IgD-negative memory B cell (primary cell): Measurements from ENCODE around the gene C1orf226. TPM values are rescaled to one million over a fixed set of nuclear protein-coding genes. Genes with fewer than 3 reads are reported as not detected.
"Not testable (repeated sequence)": the region's sequence is repeated elsewhere in the genome, so short reads cannot be mapped to it uniquely, and the experiment has no call there.

Source experiments
- H3K27ac Mint-ChIP-seq, 3 donors: one replicate each; pipeline ENCODE4 v1.8.0; 2020 to 2022; ENCODE audit warnings: mild to moderate bottlenecking in 3 of 3, mixed read lengths in 3 of 3, moderate library complexity in 1 of 3
- H3K27me3 Mint-ChIP-seq: one replicate; pipeline ENCODE4 v1.8.0; 2021; ENCODE audit warnings: mixed read lengths
- H3K36me3 Mint-ChIP-seq: one replicate; pipeline ENCODE4 v1.8.0; 2020; ENCODE audit warnings: mild to moderate bottlenecking, mixed read lengths
- H3K4me1 Mint-ChIP-seq, 3 donors: one replicate each; pipeline ENCODE4 v1.8.0; 2020 to 2022; ENCODE audit warnings: mixed read lengths in 3 of 3, mild to moderate bottlenecking in 1 of 3
- H3K4me3 Mint-ChIP-seq, 4 donors: one replicate each; pipeline ENCODE4 v1.8.0; 2020 to 2022; ENCODE audit warnings: mild to moderate bottlenecking in 4 of 4, mixed read lengths in 4 of 4, moderate library complexity in 3 of 4
- H3K9me3 Mint-ChIP-seq, 3 donors: one replicate each; pipeline ENCODE4 v1.8.0; 2020 to 2021; ENCODE audit warnings: mixed read lengths in 3 of 3, mild to moderate bottlenecking in 1 of 3
- polyA plus RNA-seq: library from polyadenylated mRNA; unstranded; fragments of 300-500 nt; fragmentation: Illumina TruSeq; gene quantifications from one replicate; pipeline ENCODE4 v1.2.3, GENCODE V29; 2021

The C1orf226 gene
- polyA plus RNA-seq, 1 donor from 2014 or later, result not detected

DNA sequence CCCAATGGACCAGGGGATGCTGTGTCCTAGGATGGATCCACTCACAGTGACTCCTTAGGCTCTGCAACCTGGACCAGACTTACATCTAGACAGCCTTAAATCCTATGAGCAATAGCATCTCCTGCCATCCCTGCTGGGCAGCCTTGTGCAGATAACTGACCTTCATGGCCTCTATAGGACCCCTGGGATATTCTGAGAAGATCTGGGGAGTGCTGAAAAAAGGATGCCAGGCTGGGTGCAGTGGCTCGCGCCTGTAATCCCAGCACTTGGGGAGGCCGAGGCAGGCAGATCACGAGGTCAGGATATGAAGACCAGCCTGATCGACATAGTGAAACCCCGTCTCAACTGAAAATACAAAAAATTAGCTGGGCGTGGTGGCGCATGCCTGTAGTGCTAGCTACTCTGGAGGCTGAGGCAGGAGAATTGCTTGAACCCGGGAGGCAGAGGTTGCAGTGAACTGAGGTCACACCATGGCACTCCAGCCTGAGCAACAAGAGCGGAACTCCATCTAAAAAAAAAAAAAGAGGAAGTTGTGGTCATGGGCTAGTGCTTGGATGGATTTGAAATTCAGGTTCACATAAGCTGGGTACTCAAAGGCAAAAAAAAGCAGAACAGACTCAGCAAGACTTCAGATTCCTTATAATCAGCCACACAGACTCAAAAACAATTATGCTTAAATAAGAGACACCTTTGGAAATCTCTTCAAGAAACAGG is 41.3 kb downstream of the C1orf226 start:
- Mint-ChIP-seq H3K27me3 (peaks cover 6% of the 10 kb centered on the region), H3K27ac (peak overlapping the region in 1 of 3 donors; percentile 51), H3K4me1 (peaks cover 2 to 9% (median 4%) of the 10 kb centered on the region in 3 donors), H3K4me3 (no peak overlapping the region), H3K36me3 (peaks cover 2% of the 10 kb centered on the region), H3K9me3 (no peaks in the 10 kb centered on the region)

- H3K27ac Mint-ChIP-seq, result no peak overlapping the region
Measured at GRCh38 chr1:162430583-162430982, 49.1 kb downstream of the C1orf226 start.

DNA sequence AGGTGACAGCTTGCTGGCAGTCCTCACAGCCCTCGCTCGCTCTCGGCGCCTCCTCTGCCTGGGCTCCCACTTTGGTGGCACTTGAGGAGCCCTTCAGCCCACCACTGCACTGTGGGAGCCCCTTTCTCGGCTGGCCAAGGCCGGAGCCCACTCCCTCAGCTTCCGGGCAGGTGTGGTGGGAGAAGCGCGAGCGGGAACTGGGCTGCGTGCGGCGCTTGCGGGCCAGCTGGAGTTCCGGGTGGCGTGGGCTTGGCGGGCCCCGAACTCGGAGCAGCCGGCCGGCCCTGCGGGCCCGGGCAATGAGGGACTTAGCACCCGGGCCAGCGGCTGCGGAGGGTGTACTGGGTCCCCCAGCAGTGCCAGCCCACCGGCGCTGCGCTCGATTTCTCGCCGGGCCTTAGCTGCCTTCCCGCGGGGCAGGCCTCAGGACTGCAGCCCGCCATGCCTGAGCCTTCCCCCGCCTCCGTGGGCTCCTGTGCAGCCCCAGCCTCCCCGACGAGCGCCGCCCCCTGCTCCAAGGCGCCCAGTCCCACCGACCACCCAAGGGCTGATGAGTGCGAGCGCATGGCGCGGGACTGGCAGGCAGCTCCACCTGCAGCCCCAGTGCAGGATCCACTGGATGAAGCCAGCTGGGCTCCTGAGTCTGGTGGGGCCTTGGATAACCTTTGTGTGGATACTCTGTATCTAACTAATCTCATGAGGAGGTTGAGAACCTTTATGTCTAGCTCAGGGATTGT is 51.6 kb downstream of the C1orf226 start:
- H3K36me3 Mint-ChIP-seq, H3K9me3 Mint-ChIP-seq, H3K27ac Mint-ChIP-seq, H3K4me1 Mint-ChIP-seq, H3K27me3 Mint-ChIP-seq, H3K4me3 Mint-ChIP-seq: not testable (repeated sequence)

More at GRCh38 chr1:162430583-162430982, 49.1 kb downstream of the C1orf226 start:
- H3K4me3 Mint-ChIP-seq, result no peak overlapping the region
- H3K36me3 Mint-ChIP-seq, result no peaks in the 10 kb centered on the region
- H3K9me3 Mint-ChIP-seq, result no peaks in the 10 kb centered on the region
- H3K4me1 Mint-ChIP-seq, result no peaks in the 10 kb centered on the region
- H3K27me3 Mint-ChIP-seq, result no peaks in the 10 kb centered on the region

Other genes with a start within 250 kb of the C1orf226 start
- gene SPATA46, start 4.9 kb upstream of the C1orf226 start, polyA plus RNA-seq, result not detected
- 0.26 TPM for gene SH2D1B, start 30.4 kb downstream of the C1orf226 start, polyA plus RNA-seq
- gene UHMK1, start 116.1 kb downstream of the C1orf226 start, polyA plus RNA-seq, result 53.7 TPM
- 28.4 TPM for gene UAP1, start 180.0 kb downstream of the C1orf226 start, polyA plus RNA-seq